Measurements from ENCODE around the gene HSFX1.

The HSFX1 gene

DNA sequence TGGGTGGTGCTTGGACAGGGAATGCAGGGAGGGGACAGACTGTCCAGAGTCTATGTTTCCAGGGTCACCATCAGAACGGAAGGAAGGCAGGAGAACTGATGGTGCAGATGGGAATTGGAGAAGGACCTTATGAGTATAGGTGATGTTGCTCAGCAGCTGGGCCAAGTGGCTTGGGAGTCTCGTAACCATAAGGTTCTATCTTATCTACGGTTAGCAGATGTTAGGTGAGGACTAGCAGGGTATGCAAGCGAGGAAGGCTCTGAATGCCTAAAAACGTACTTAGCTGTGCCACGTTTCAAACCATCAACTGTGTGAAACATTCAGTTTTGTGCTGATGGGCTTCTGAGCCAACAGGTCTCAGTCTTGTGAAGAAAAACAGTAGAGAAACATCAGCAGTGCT is 30.2 kb downstream of the HSFX1 start:
- no peak for DNase-seq (ENCODE audit: low read depth)

DNA sequence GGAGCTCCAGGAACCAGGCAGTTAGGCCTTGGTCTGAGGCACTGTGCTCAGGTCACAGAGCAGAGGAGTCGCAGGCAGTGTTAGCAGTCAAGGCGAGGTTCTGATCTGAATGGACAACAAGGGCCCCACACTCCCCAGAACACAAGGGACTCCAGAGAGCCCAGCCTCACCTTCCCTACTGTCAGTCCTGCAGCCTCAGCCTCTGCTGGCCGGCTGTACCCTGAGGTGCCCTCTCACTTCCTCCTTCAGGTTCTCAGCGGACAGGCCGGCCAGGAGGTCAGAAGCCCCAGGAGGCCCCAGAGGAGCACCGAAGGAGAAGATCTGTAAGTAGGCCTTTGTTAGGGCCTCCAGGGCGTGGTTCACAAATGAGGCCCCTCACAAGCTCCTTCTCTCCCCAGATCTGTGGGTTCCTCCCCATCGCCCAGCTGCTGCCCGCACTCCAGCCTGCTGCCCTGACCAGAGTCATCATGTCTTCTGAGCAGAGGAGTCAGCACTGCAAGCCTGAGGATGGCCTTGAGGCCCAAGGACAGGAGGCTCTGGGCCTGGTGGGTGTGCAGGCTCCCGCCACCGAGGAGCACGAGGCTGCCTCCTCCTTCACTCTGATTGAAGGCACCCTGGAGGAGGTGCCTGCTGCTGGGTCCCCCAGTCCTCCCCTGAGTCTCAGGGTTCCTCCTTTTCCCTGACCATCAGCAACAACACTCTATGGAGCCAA is 34.0 kb downstream of the HSFX1 start:
- DNase-seq (ENCODE audit: low read depth) = no peak

- no peak for DNase-seq (ENCODE audit: low read depth)
Observed at GRCh38 chrX:149818652-149819051, 44.8 kb downstream of the HSFX1 start.

DNA sequence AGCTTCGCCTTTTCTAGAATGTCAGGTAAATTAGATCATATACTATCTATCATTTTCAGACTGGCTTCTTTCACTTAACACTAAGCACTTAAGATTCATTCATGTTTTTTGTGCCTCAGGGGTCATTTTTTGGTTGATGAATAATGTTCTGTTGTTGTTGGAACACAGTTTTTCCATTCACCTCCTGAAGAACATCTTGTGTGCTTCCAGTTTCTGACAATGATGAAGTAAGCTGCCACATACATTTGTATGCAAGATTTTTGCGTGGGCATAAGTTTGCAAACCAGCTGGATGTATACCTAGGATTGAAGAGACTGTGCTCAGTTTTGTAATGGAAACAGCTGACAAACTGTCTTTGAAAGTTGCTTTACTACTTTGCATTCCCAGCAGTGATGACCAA is 45.5 kb downstream of the HSFX1 start:
- no peak for DNase-seq (ENCODE audit: low read depth)

DNA sequence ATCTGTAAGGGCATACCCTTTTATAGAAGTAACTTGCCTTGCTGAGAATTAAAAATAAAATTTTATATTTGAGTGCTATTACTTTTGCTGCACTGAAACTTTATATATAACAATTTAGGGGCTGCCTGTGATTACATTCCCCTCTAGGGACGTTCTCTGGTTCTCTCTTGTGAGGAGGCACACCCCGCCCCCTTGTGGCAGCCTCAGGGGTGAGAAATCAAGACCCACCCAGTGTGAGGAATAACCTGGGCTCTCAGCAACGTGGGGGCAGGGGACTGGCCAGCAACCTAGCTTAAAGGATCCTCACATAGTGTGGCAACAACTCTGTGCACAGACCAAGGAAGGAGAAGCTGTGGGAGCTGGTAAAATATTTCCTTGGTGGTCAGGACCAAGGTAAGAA is 51.6 kb downstream of the HSFX1 start:
- DNase-seq (ENCODE audit: low read depth) = no peak

All from stimulated activated CD8-positive, alpha-beta memory T cell treated with anti-CD3 and anti-CD28 coated beads, Interleukin-15, amount 100 ng/mL, for 24 hours (primary cell).